ACC112 (cell line): Measurements from ENCODE around the gene RHPN2.
A peak's percentile ranks its signal among the peaks of the same experiment; 100 is the strongest.

Experiments
- H2AFZ ChIP-seq: fragments of 200-600 bp; sonication (generic); one replicate; pipeline ENCODE4 v1.6.0; 2017; ENCODE audit warnings: antibody characterized with exemption, low read length; ENCODE audit not compliant: unreplicated experiment
- H3K27ac ChIP-seq: fragments of 200-600 bp; sonication (generic); 2 replicates; pipeline ENCODE4 v1.5.1; 2014; ENCODE audit warnings: low read depth, mild to moderate bottlenecking, antibody characterized with exemption, low read length, moderate library complexity
- H3K27me3 ChIP-seq: fragments of 200-600 bp; sonication (generic); 2 replicates; pipeline ENCODE4 v1.6.1; 2014; ENCODE audit warnings: mild to moderate bottlenecking, antibody characterized with exemption, low read length, moderate library complexity, mixed read lengths; ENCODE audit not compliant: insufficient read depth
- H3K36me3 ChIP-seq: fragments of 200-600 bp; sonication (generic); 2 replicates; pipeline ENCODE4 v1.6.1; 2016; ENCODE audit warnings: mild to moderate bottlenecking, antibody characterized with exemption, low read length, moderate library complexity, mixed read lengths; ENCODE audit not compliant: insufficient read depth
- H3K4me1 ChIP-seq: fragments of 200-600 bp; sonication (generic); one replicate; pipeline ENCODE4 v1.6.1; 2016; ENCODE audit warnings: low read length, mixed read lengths; ENCODE audit not compliant: insufficient read depth, unreplicated experiment, control insufficient read depth
- H3K4me3 ChIP-seq: fragments of 200-600 bp; sonication (generic); 2 replicates; pipeline ENCODE4 v1.5.1; 2014; ENCODE audit warnings: mild to moderate bottlenecking, low read depth, low read length
- H3K79me2 ChIP-seq: fragments of 200-600 bp; sonication (generic); one replicate; pipeline ENCODE4 v1.6.0; 2016; ENCODE audit warnings: low read length; ENCODE audit not compliant: control insufficient read depth, unreplicated experiment, insufficient read depth

RHPN2 gene

GRCh38 chr19:33064792-33065550 is at the start of gene RHPN2:
Gene RHPN2 (minus strand): TSS chr19:33064888. CDS start chr19:33064852, 36 bp downstream.
- Histone ChIP-seq H2AFZ (peak within 1 kb of the TSS; percentile 78), H3K27ac (no peak within 1 kb of the TSS), H3K36me3 (no peaks in the 10 kb centered on the region), H3K4me3 (peak within 1 kb of the TSS; percentile 75), H3K79me2 (no peaks in the 10 kb centered on the region), H3K27me3 (peaks cover 5% of the 10 kb centered on the region; the same call in 1 of the 2 replicates), H3K4me1 (no peaks in the 10 kb centered on the region)

DNA sequence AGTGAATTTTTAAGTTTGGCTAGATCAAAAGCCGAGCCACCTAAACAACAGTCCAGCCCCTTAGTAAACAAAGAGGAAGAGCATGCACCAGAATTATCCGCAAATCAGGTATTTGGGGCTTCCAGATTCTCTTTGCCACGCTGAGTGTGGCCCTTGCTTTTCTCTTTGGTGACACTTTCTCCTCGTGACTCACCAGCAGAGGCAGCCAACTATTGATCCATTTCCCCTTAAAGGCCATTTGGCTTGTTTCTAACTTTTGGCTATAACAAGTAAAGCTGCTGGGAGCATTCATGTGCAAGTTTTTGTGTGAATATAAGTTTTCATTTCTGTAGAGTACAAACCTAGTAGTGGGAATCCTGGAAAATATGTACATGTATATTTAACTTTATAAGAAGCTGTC is 49.6 kb upstream of the RHPN2 start:
- Histone ChIP-seq H3K36me3 (peaks cover 9% of the 10 kb centered on the region; the same call in 1 of the 2 replicates), H2AFZ (no peak overlapping the region), H3K27me3 (no peaks in the 10 kb centered on the region), H3K27ac (no peak overlapping the region), H3K79me2 (no peaks in the 10 kb centered on the region), H3K4me3 (no peak overlapping the region), H3K4me1 (peaks cover 11% of the 10 kb centered on the region)

DNA sequence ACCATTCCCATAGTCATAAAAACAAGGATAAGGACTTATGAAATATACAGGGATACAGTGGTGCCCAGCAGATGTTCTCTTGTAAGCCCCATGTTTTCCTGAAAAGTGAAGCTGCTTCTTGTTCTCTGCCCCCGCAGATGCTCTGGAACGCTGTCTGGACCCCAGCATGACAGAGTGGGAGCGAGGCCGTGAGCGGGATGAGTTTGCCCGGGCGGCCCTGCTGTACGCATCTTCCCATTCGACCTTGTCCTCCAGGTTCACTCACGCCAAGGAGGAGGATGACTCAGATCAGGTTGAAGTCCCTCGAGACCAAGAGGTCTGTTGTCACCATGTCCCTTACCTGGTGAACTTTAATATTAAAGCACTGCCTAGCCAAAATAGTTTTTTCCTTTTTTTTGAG is 46.9 kb upstream of the RHPN2 start:
- no peak overlapping the region for H3K4me3 ChIP-seq
- peaks cover 8% of the 10 kb centered on the region; the same call in 1 of the 2 replicates for H3K36me3 ChIP-seq
- H2AFZ ChIP-seq: no peak overlapping the region
- H3K27ac ChIP-seq: no peak overlapping the region
- no peaks in the 10 kb centered on the region for H3K79me2 ChIP-seq
- peaks cover 11% of the 10 kb centered on the region for H3K4me1 ChIP-seq
- H3K27me3 ChIP-seq: no peaks in the 10 kb centered on the region

- Histone ChIP-seq H3K4me1 (peaks cover 11% of the 10 kb centered on the region), H3K79me2 (no peaks in the 10 kb centered on the region), H3K27me3 (no peaks in the 10 kb centered on the region), H3K36me3 (peaks cover 9% of the 10 kb centered on the region; the same call in 1 of the 2 replicates), H2AFZ (peak overlapping the region; percentile 33), H3K27ac (peak overlapping the region; percentile 79), H3K4me3 (no peak overlapping the region)
Measured at GRCh38 chr19:33110137-33110910, 45.6 kb upstream of the RHPN2 start.

DNA sequence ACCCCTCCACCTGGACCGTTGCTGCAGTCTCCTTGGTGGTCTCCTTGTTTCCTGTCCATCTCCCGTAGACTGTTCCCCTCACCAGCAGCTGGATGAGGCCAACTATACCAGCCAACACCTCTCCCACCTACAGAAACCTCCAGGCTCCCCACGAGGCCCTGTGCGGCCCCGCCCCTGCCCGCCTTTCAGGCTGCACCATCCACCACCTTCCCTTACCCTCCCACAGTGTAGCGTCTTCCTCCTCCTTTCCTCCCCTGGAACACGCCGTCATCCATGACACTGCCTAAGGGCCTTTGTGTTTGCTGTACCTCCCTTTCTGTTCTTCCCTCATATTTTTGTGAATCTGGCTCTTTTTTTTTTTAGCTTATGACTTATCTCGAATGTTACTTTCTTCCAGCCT is 43.5 kb upstream of the RHPN2 start:
- no peaks in the 10 kb centered on the region for H3K79me2 ChIP-seq
- H2AFZ ChIP-seq: no peak overlapping the region
- H3K27ac ChIP-seq: no peak overlapping the region
- peaks cover 11% of the 10 kb centered on the region for H3K4me1 ChIP-seq
- no peak overlapping the region for H3K4me3 ChIP-seq
- peaks cover 9% of the 10 kb centered on the region; the same call in 1 of the 2 replicates for H3K36me3 ChIP-seq
- H3K27me3 ChIP-seq: no peaks in the 10 kb centered on the region

DNA sequence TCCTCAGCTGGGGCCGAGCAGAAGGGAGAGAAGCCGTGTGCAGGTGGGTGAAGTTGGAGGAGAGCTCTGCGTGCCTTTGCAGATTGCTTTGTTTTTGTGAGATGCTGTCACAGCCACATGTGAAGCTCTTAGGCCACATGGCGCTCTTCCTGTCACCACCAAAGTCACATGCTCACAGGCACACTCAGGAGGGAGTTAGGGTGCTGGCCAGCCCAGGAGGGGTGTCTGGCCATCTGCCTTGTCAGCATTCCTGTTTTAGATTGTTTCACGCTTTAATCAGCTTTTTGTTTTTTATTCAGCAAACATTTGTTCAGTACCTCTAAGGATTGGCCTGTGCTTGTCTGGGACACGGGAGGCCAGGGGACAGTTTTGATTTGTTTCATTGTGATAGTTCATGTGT is 38.2 kb upstream of the RHPN2 start:
- Histone ChIP-seq H3K27ac (no peak overlapping the region), H3K36me3 (0 out of 2 replicates have a peak, but pooled peaks cover 8% of the 10 kb centered on the region), H3K27me3 (no peaks in the 10 kb centered on the region), H2AFZ (no peak overlapping the region), H3K79me2 (no peaks in the 10 kb centered on the region), H3K4me3 (no peak overlapping the region), H3K4me1 (peaks cover under 1% of the 10 kb centered on the region)

GRCh38 chr19:33100894-33101644 is 36.4 kb upstream of the RHPN2 start:
- Histone ChIP-seq H3K4me1 (peaks cover 5% of the 10 kb centered on the region), H3K79me2 (no peaks in the 10 kb centered on the region), H2AFZ (no peak overlapping the region), H3K27me3 (no peaks in the 10 kb centered on the region), H3K27ac (no peak overlapping the region), H3K36me3 (0 out of 2 replicates have a peak, but pooled peaks cover 5% of the 10 kb centered on the region), H3K4me3 (no peak overlapping the region)

- Histone ChIP-seq H3K4me3 (no peak overlapping the region), H3K79me2 (no peaks in the 10 kb centered on the region), H3K36me3 (0 out of 2 replicates have a peak, but pooled peaks cover 5% of the 10 kb centered on the region), H3K27me3 (no peaks in the 10 kb centered on the region), H2AFZ (no peak overlapping the region), H3K4me1 (peaks cover 5% of the 10 kb centered on the region), H3K27ac (no peak overlapping the region)
Measured at GRCh38 chr19:33098055-33098534, 33.4 kb upstream of the RHPN2 start.

GRCh38 chr19:33096005-33096404 is 31.3 kb upstream of the RHPN2 start:
- Histone ChIP-seq H3K79me2 (no peaks in the 10 kb centered on the region), H3K27me3 (no peaks in the 10 kb centered on the region), H2AFZ (no peak overlapping the region), H3K36me3 (0 out of 2 replicates have a peak, but pooled peaks cover 2% of the 10 kb centered on the region), H3K4me3 (no peak overlapping the region), H3K27ac (no peak overlapping the region), H3K4me1 (peaks cover 5% of the 10 kb centered on the region)

GRCh38 chr19:33094436-33095067 is 29.9 kb upstream of the RHPN2 start:
- H3K4me1 ChIP-seq: peaks cover 5% of the 10 kb centered on the region
- no peak overlapping the region for H3K27ac ChIP-seq
- H2AFZ ChIP-seq: no peak overlapping the region
- no peaks in the 10 kb centered on the region for H3K36me3 ChIP-seq
- no peaks in the 10 kb centered on the region for H3K27me3 ChIP-seq
- no peak overlapping the region for H3K4me3 ChIP-seq
- H3K79me2 ChIP-seq: no peaks in the 10 kb centered on the region
